ENCODE data around the gene SERPINE3. TPM values are rescaled to one million over a fixed set of nuclear protein-coding genes. Genes with fewer than 3 reads are reported as not detected.

Gene SERPINE3
- total RNA-seq, 4 donors from 2014 or later, result not detected

GRCh38 chr13:51318876-51319275 lies 20.6 kb upstream of the SERPINE3 start:
- no peak for TF ChIP-seq CTCF (IDR thresholded peaks at IDR 0.05; ENCODE audit: low read depth)

GRCh38 chr13:51321836-51322235 lies 17.7 kb upstream of the SERPINE3 start:
- TF ChIP-seq CTCF (IDR thresholded peaks at IDR 0.05; ENCODE audit: low read depth), result no peak

- TF ChIP-seq CTCF (IDR thresholded peaks at IDR 0.05; ENCODE audit: low read depth), result no peak
These were observed 16.7 kb upstream of the SERPINE3 start for GRCh38 chr13:51322826-51323225.

- no peak for TF ChIP-seq CTCF (IDR thresholded peaks at IDR 0.05; ENCODE audit: low read depth)
These were observed 15.5 kb upstream of the SERPINE3 start for GRCh38 chr13:51323824-51324511.

GRCh38 chr13:51324714-51325420 lies 14.6 kb upstream of the SERPINE3 start:
- TF ChIP-seq CTCF (IDR thresholded peaks at IDR 0.05; ENCODE audit: low read depth), result no peak

GRCh38 chr13:51325837-51326236 lies 13.7 kb upstream of the SERPINE3 start:
- TF ChIP-seq CTCF (IDR thresholded peaks at IDR 0.05; ENCODE audit: low read depth), result no peak

GRCh38 chr13:51326777-51327176 lies 12.7 kb upstream of the SERPINE3 start:
- TF ChIP-seq CTCF (IDR thresholded peaks at IDR 0.05; ENCODE audit: low read depth), result no peak

All from subcutaneous adipose tissue (tissue), 4 donors.